Testis (tissue), 3 donors: Measurements from ENCODE around the gene CLSTN1. TPM values are rescaled to one million over a fixed set of nuclear protein-coding genes. Genes with fewer than 3 reads are reported as not detected.

Experiments
- DNase-seq: peaks from one replicate; pipeline ENCODE4 v3.0.0-alpha.2; 2019
- H3K27ac ChIP-seq, 2 donors: fragments of 200-600 bp; sonication (generic); one replicate each; pipeline ENCODE4 v1.5.1; 2019
- H3K27me3 ChIP-seq: fragments of 200-600 bp; sonication (generic); one replicate; pipeline ENCODE4 v1.5.1; 2019
- H3K36me3 ChIP-seq: fragments of 200-600 bp; sonication (generic); one replicate; pipeline ENCODE4 v1.5.1; 2017; ENCODE audit warnings: low read depth; ENCODE audit errors: missing control alignments
- H3K4me1 ChIP-seq: fragments of 200-600 bp; sonication (generic); one replicate; pipeline ENCODE4 v1.5.1; 2019
- H3K4me3 ChIP-seq, 2 donors: fragments of 200-600 bp; sonication (generic); one replicate each; pipeline ENCODE4 v1.5.1; 2017 to 2019
- H3K9me3 ChIP-seq: fragments of 200-600 bp; sonication (generic); one replicate; pipeline ENCODE4 v1.5.1; 2017
- POLR2A ChIP-seq: fragments of 450-650 bp; IDR thresholded peaks from one replicate; pipeline ENCODE4 v1.6.1; 2017; ENCODE audit warnings: antibody characterized with exemption, mild to moderate bottlenecking, moderate library complexity
- WGBS, 2 donors: methylation state at CpG; one replicate each; pipeline ENCODE4 v1.1.5; 2018; 5-methylcytosine and 5-hydroxymethylcytosine counted together
- intact Hi-C: fragments of 100-400 bp; cut with DNase I; formaldehyde crosslinking; loops from one replicate; pipeline ENCODE4 v1.15.1; 2023; ENCODE audit warnings: low total_unique reads
- polyA plus RNA-seq: library from polyadenylated mRNA; stranded (reverse); fragments of 350-450 nt; fragmentation: Illumina TruSeq; extraction: RNeasy Lipid Tissue Mini Kit (QIAGEN cat#74804); gene quantifications from one replicate; pipeline ENCODE4 v1.2.3, GENCODE V29; 2014; ENCODE audit warnings: low read depth, low replicate concordance; ENCODE audit not compliant: insufficient read depth
- total RNA-seq, 2 donors: library from RNA; depleted of rRNA; stranded (reverse); fragments of >200 nt; gene quantifications; one replicate each; pipeline ENCODE4 v1.2.3, GENCODE V29; 2016
- TF ChIP-seq, protein P1 (sequence below), 3 experiments: fragments of 450-650 bp in 2 of 3; fragments of 200-600 bp in 1 of 3; sonication (generic) in 1 of 3; IDR thresholded peaks; one replicate each; pipeline ENCODE4 v1.5.1; 2016 to 2019; ENCODE audit warnings: antibody characterized with exemption in 3 of 3, mild to moderate bottlenecking in 2 of 3, moderate library complexity in 1 of 3

CLSTN1 gene
- total and polyA plus RNA-seq, 3 donors from 2014 or later: 52.6 to 70.2 (median 60.4) TPM

DNA sequence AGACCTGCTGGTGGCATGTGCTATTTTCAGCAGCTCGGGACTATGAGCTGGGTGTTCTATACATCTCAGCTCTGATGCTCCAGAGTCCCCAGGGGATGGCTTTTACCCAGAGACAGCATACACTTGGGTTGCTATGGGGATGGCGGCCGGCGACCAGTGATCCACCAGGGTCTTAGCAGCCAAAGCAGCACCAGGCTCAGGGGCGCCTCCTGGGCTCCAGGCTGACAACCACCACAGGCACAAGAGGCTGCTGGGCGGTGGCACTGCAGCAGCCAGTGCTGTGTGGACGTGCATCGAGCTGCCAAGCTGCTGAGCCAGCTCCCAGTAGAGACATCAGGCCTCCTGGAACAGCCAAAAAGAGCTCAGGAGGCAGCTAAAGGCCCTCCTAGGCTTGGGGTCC lies 37.6 kb upstream of the CLSTN1 start:
- H3K36me3 ChIP-seq: no peaks in the 10 kb centered on the region
- WGBS, 2 donors: 87 to 100% methylated on average over 1 to 8 of the region's 8 CpGs
- no peak for DNase-seq

DNA sequence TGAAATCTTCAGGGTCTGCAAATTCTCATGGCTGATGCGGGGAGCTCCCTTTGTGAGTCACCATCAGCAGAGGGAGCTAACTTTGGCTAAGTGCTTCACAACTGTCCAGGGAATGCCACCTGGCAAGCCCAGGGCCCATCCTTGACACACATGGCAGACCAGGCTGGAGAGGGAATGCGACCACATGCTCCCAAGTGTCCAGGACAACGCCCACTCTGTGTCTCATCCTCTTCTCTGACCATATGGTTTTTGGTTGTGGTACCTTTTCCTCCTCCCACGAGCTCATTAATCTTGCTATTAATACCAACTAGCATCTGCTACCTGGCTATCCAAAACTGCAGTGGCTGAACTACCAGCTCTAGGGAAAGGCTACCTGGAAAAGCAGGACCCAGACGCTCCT lies 37.1 kb upstream of the CLSTN1 start:
- no peaks in the 10 kb centered on the region for H3K27me3 ChIP-seq
- 93 to 94% methylated on average over 5 of the region's 5 CpGs for WGBS, 2 donors
- no peaks in the 10 kb centered on the region for H3K9me3 ChIP-seq
- intact Hi-C loops: loop anchor here (10.0 kb wide), 2 partner anchors 76 to 236 kb away; no protein-coding TSS in a partner anchor
- H3K4me1 ChIP-seq: peaks cover 3% of the 10 kb centered on the region
- H3K36me3 ChIP-seq: no peaks in the 10 kb centered on the region
- no peak for TF ChIP-seq POLR2A
- TF ChIP-seq, protein P1, sequence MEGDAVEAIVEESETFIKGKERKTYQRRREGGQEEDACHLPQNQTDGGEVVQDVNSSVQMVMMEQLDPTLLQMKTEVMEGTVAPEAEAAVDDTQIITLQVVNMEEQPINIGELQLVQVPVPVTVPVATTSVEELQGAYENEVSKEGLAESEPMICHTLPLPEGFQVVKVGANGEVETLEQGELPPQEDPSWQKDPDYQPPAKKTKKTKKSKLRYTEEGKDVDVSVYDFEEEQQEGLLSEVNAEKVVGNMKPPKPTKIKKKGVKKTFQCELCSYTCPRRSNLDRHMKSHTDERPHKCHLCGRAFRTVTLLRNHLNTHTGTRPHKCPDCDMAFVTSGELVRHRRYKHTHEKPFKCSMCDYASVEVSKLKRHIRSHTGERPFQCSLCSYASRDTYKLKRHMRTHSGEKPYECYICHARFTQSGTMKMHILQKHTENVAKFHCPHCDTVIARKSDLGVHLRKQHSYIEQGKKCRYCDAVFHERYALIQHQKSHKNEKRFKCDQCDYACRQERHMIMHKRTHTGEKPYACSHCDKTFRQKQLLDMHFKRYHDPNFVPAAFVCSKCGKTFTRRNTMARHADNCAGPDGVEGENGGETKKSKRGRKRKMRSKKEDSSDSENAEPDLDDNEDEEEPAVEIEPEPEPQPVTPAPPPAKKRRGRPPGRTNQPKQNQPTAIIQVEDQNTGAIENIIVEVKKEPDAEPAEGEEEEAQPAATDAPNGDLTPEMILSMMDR (IDR thresholded peaks at IDR 0.05): no peak
- DNase-seq: no peak
- H3K4me3 ChIP-seq: no peak overlapping the region
- no peak overlapping the region for H3K27ac ChIP-seq

More for the DNA sequence above, 37.6 kb upstream of the CLSTN1 start:
- H3K9me3 ChIP-seq: no peaks in the 10 kb centered on the region
- H3K4me3 ChIP-seq: no peak overlapping the region
- H3K27me3 ChIP-seq: no peaks in the 10 kb centered on the region
- no peak overlapping the region for H3K27ac ChIP-seq
- peaks cover 3% of the 10 kb centered on the region for H3K4me1 ChIP-seq
- TF ChIP-seq, protein P1 (IDR thresholded peaks at IDR 0.05): no peak
- TF ChIP-seq POLR2A: no peak
- intact Hi-C loops: loop anchor here (10.0 kb wide), 2 partner anchors 77 to 237 kb away; no protein-coding TSS in a partner anchor

DNA sequence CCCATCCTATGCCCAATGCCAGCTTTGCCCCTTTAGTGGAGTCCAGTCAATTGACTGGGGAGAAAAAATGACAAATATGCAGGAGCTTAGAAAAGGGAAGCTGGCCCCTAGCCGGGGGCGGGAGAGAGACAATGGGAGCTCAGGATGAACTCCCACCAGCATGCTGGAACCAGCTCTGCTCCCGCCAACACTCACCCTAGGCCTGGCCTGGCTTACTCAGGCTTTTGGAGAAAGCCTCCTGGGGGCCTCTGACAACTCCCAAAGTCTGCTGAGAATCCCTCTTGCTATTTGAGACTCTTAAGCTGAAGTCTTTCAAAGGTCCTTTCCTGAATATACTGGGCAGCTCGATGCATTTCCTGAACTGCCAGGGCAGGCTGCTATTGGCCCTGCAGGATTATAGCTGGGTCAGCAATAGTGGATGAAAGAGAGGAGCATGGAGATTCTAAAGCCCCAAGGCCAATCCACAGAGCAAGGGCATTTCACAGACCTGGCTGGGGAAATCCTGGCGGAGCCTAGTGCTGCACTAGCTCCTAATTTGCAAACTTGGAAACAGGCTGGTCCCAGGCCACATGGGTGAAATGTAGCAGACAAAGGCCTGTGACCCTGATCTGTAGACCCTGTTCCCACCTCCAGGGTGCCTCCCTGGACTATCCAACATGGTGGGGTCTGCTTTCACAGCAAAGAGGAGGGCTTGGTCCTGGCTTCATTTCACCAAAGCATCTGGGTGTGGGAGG lies 35.7 kb upstream of the CLSTN1 start:
- Histone ChIP-seq H3K27me3 (no peaks in the 10 kb centered on the region), H3K9me3 (no peaks in the 10 kb centered on the region), H3K36me3 (no peaks in the 10 kb centered on the region), H3K4me3 (no peak overlapping the region), H3K27ac (no peak overlapping the region), H3K4me1 (peaks cover 3% of the 10 kb centered on the region)
- no peak for DNase-seq
- intact Hi-C loops: loop anchor here (10.0 kb wide), 2 partner anchors 75 to 235 kb away; no protein-coding TSS in a partner anchor
- 55 to 79% methylated on average over 2 to 5 of the region's 5 CpGs for WGBS, 2 donors
- TF ChIP-seq, protein P1 (IDR thresholded peaks at IDR 0.05): no peak
- TF ChIP-seq POLR2A: no peak

DNA sequence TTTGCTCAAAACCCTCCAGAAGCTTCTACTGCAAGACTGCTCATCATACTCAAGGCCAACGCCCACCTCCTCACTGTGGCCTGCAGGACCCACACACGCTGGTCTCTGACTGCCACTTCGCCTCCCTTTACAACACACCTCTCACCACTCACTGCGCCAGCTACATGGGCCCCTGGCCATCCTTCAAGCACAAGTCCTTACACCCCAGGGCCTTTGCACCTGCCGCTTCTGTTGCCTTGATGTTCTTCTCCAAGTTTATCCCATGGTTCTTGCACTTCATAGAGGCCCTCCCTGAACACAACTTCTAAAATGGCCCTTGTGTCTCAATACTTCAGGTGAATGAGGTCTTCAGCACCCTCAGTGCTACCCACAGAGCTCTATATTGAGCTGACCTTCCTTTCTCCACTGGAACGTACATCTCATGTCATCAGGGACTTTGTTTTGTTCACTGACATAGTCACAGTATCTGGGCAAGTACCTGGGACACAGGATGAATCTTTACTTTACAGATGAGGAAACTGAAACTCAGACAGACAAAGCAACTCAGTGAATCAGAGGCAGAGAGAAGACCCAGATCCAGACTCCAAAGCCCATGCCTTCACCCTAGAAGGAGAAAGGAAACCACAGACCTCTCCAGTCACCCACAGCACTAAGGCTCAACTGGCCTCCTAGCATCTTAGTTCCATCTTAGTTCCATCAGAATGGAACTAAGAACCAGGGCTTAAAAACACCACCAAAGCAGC lies 34.7 kb upstream of the CLSTN1 start:
- Histone ChIP-seq H3K9me3 (no peaks in the 10 kb centered on the region), H3K4me3 (no peak overlapping the region), H3K4me1 (no peaks in the 10 kb centered on the region), H3K27me3 (no peaks in the 10 kb centered on the region), H3K27ac (no peak overlapping the region), H3K36me3 (no peaks in the 10 kb centered on the region)
- DNase-seq: no peak
- no peak for TF ChIP-seq POLR2A
- TF ChIP-seq, protein P1 (IDR thresholded peaks at IDR 0.05): no peak
- 98 to 99% methylated on average over 5 to 6 of the region's 6 CpGs for WGBS, 2 donors
- intact Hi-C loops: no loop called here
